H1 (cell line): Measurements from ENCODE around the gene VSNL1. TPM values are rescaled to one million over a fixed set of nuclear protein-coding genes. Genes with fewer than 3 reads are reported as not detected.

Experiments used
- polyA plus RNA-seq, 7 experiments: library from polyadenylated mRNA; depleted of rRNA in 3 of 7; stranded (reverse) in 5 of 7; unstranded in 2 of 7; fragments of >200 nt in 5 of 7; fragments of 200-250 nt in 2 of 7; gene quantifications; 1 replicate in 5 of 7; 2 replicates in 1 of 7; 4 replicates in 1 of 7; pipeline versions ENCODE4 v1.2.1 to v1.2.3, GENCODE V29; 2011 to 2013; ENCODE audit warnings: missing spikeins in 2 of 7, mixed read lengths in 2 of 7
- total RNA-seq: library from RNA; stranded (reverse); fragmentation: NEBNext Ultra II Directional; extraction: Animal tissue kit (Norgen Biotek cat#: 25700); gene quantifications from 2 replicates; pipeline ENCODE4 v1.2.1, GENCODE V29; 2021
- TF ChIP-seq, protein P1 (sequence below): IDR thresholded peaks from 2 replicates; pipeline ENCODE4 v1.6.1; 2012; ENCODE audit warnings: inconsistent platforms

Gene VSNL1
- total and polyA plus RNA-seq, 2 of the 8 experiments (the other 6 are each of a cell fraction or from before 2014, with no cell fraction given) = 49.4 to 108 TPM

DNA sequence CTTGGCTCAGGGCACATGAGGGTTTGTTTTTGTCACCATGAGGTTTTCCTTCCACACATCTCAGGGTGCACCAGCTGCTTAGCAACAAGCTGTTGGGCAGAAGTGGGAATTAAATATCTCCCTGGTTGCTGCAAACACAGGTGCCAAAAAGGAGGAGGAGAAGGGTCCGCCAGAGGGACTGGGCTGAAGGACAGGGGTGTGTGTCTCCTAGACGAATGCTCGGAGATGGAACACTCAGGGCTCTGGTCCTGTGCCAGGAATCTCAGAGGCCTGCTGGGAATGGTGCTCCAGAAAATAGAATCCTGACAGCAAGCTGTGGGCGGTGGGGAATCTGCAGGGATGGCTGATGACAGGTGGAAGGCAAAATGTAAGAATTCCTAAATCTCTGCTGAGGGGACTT is 94.5 kb downstream of the VSNL1 start (continued):
- TF ChIP-seq, protein P1, sequence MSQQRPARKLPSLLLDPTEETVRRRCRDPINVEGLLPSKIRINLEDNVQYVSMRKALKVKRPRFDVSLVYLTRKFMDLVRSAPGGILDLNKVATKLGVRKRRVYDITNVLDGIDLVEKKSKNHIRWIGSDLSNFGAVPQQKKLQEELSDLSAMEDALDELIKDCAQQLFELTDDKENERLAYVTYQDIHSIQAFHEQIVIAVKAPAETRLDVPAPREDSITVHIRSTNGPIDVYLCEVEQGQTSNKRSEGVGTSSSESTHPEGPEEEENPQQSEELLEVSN = no peak
